ENCODE data around the gene CHRNA4.

CHRNA4 gene

DNA sequence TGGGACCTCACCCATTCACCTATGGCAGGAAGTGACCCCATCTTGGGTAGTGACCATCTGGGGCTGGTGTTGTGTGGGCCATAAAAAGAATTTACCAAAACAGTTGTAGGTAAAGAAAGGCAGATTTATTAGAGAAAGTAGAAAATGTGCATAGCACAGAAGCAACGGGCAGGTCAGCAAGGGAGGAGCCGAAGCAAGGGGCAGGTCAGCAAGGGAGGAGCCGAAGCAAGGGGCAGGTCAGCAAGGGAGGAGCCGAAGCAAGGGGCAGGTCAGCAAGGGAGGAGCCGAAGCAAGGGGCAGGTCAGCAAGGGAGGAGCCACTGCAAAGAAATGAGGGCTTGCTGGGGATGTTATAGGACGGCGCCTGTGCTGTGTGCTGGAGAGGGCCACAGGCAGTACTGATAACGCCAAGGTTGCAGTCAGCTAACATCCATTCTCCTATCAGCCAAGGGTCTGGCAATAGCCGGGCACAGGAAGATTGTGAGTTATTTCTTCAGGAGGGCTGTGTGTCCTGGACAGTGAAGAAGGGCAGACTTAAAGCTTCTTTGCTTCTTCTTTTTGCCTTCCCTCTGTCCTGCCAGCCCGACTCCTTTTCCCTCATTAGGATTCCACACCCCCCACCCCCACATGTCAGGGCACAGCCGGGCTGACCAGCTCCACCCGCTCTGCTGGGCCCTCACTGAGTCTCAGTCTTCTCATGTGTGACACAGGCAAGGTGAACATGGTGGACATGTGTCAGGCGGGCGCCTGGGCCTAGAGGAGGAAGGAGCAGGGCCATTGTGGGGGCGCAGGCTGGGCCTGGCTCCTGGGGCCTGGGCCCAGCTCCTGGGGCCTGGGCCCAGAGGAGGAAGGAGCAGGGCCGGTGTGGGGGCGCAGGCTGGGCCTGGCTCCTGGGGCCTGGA, 31.6 kb upstream of the CHRNA4 start:
- Histone ChIP-seq H3K27ac (no peak overlapping the region), H3K9me3 (0 out of 2 replicates have a peak, but pooled peaks cover 2% of the 10 kb centered on the region), H3K9ac (no peak overlapping the region), H3K4me2 (no peak overlapping the region), H3K36me3 (no peaks in the 10 kb centered on the region), H3K4me1 (no peaks in the 10 kb centered on the region), H3K4me3 (no peak overlapping the region), H3K27me3 (peaks cover 43% of the 10 kb centered on the region), H4K20me1 (no peaks in the 10 kb centered on the region; the same call in 1 of the 2 replicates)
- no peak for TF ChIP-seq Cebpa-rat (IDR thresholded peaks at IDR 0.05)

DNA sequence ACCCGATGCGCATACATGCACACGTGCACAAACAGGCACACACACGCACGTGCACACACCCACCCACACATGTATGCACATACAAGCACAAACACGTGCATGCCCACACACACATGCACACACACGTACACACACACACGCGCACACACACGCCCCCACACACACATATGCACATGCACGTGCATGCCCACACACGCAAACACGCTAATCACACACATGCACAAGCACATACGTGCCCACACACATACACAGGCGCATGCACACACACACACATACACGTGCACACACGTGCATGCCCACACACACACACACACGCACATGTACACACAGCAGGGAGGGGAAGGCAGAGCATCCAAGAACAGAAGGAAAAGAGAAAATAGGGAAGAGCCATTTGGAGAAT, 26.8 kb upstream of the CHRNA4 start:
- Histone ChIP-seq H3K4me2 (no peak overlapping the region), H3K27me3 (peaks cover 5% of the 10 kb centered on the region; the same call in 1 of the 2 replicates), H3K4me1 (no peaks in the 10 kb centered on the region)

DNA sequence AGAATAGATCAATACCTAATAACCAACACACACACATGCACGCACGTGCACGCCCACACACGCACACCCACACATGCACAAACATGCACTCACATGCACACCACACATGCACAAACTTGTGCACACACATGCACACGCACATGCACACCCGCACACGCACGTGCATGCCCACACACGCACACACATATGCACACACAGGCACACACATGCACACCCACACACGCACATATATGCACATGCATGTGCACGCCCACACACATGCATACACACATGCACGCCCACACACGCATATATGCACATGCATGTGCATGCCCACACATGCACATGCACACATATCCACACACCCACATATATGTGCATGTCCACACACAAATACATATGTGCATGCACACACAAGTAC, 26.2 kb upstream of the CHRNA4 start:
- H3K4me1 ChIP-seq, result no peaks in the 10 kb centered on the region
- no peaks in the 10 kb centered on the region; the same call in 1 of the 2 replicates for H4K20me1 ChIP-seq
- TF ChIP-seq Cebpa-rat (IDR thresholded peaks at IDR 0.05), result no peak
- H3K9me3 ChIP-seq, result peaks cover 38% of the 10 kb centered on the region
- H3K27ac ChIP-seq, result no peak overlapping the region
- H3K27me3 ChIP-seq, result peaks cover 5% of the 10 kb centered on the region; the same call in 1 of the 2 replicates
- H3K4me3 ChIP-seq, result no peak overlapping the region
- H3K36me3 ChIP-seq, result no peaks in the 10 kb centered on the region
- H3K4me2 ChIP-seq, result no peak overlapping the region
- H3K9ac ChIP-seq, result no peak overlapping the region

More for the DNA sequence above, 26.8 kb upstream of the CHRNA4 start:
- peaks cover 38% of the 10 kb centered on the region for H3K9me3 ChIP-seq
- no peak for TF ChIP-seq Cebpa-rat (IDR thresholded peaks at IDR 0.05)
- H4K20me1 ChIP-seq, result no peaks in the 10 kb centered on the region; the same call in 1 of the 2 replicates
- no peak overlapping the region for H3K27ac ChIP-seq
- H3K9ac ChIP-seq, result no peak overlapping the region
- no peaks in the 10 kb centered on the region for H3K36me3 ChIP-seq
- no peak overlapping the region for H3K4me3 ChIP-seq

DNA sequence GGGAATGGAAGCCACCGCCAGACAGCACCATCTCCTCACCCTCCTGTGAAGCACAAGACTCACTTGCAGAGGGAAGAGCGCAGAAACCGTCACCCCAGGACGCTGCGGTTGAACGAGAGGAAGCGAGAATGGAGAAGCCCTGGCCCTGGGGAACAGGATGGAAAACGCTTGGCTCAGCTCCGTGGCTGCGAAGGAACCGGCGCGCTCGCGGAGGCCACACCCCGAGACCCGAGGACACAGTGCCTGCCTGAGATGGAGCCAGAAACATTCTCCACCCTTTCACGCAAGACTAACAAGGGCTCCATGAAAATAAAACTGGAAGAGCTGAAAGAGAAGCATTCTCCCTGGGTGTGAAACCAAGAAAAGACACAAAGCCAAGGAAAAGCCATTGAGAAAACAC, 25.3 kb upstream of the CHRNA4 start:
- no peaks in the 10 kb centered on the region; the same call in 1 of the 2 replicates for H4K20me1 ChIP-seq
- no peaks in the 10 kb centered on the region for H3K36me3 ChIP-seq
- H3K4me1 ChIP-seq, result no peaks in the 10 kb centered on the region
- no peak overlapping the region for H3K9ac ChIP-seq
- no peak overlapping the region for H3K4me3 ChIP-seq
- no peak overlapping the region for H3K4me2 ChIP-seq
- no peak for TF ChIP-seq Cebpa-rat (IDR thresholded peaks at IDR 0.05)
- H3K9me3 ChIP-seq, result peaks cover 38% of the 10 kb centered on the region
- H3K27me3 ChIP-seq, result peaks cover 5% of the 10 kb centered on the region; the same call in 1 of the 2 replicates
- no peak overlapping the region for H3K27ac ChIP-seq

DNA sequence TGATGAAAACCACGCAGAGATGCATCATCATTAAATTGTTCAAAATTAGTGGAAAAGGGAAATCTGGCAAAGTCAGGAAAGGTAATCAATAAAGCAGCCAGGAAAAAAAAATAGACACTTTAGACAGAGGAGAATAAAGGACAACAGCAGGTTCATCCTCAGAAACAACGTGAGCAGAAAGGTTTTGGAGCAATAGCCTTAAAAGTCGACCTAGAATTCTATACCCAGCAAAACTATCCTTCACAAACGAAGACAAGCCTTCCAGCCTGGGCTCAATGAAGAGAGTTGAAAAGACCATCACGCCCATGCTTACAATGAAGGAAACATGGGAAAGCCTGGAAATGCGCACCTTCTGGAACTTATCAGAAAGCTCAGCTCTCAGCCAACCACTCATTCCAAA, 24.7 kb upstream of the CHRNA4 start:
- no peak overlapping the region for H3K4me3 ChIP-seq
- no peaks in the 10 kb centered on the region for H3K36me3 ChIP-seq
- H3K4me1 ChIP-seq, result no peaks in the 10 kb centered on the region
- H4K20me1 ChIP-seq, result no peaks in the 10 kb centered on the region
- TF ChIP-seq Cebpa-rat (IDR thresholded peaks at IDR 0.05), result no peak
- H3K9me3 ChIP-seq, result peaks cover 38% of the 10 kb centered on the region
- no peak overlapping the region for H3K9ac ChIP-seq
- no peak overlapping the region for H3K27ac ChIP-seq
- peaks cover 8% of the 10 kb centered on the region; the same call in 1 of the 2 replicates for H3K27me3 ChIP-seq
- H3K4me2 ChIP-seq, result no peak overlapping the region

DNA sequence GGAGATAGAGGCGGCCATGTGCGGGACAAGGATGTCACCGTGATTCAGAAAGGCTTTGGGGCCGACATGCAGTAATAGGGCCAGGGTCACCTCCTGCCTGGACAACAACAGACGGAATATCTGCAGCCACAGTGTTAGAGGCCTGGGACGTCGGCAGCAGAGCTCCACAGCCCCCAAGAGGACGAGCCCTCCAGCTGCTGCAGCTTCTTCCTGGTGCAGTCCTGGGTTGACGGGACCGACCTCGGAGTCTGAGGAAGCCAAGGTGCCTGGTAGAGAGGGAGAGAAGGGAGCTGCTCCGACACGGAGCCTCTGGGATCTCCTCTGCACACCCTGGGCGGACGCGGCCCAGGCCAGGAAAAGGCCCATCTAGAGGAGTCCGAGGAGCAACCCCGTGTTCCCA, 23.2 kb upstream of the CHRNA4 start:
- Histone ChIP-seq H3K27me3 (peaks cover 8% of the 10 kb centered on the region; the same call in 1 of the 2 replicates), H3K27ac (no peak overlapping the region), H3K36me3 (no peaks in the 10 kb centered on the region), H3K9me3 (peaks cover 50% of the 10 kb centered on the region), H3K4me2 (no peak overlapping the region), H3K9ac (no peak overlapping the region), H4K20me1 (no peaks in the 10 kb centered on the region), H3K4me3 (no peak overlapping the region), H3K4me1 (no peaks in the 10 kb centered on the region)
- TF ChIP-seq Cebpa-rat (IDR thresholded peaks at IDR 0.05), result no peak

DNA sequence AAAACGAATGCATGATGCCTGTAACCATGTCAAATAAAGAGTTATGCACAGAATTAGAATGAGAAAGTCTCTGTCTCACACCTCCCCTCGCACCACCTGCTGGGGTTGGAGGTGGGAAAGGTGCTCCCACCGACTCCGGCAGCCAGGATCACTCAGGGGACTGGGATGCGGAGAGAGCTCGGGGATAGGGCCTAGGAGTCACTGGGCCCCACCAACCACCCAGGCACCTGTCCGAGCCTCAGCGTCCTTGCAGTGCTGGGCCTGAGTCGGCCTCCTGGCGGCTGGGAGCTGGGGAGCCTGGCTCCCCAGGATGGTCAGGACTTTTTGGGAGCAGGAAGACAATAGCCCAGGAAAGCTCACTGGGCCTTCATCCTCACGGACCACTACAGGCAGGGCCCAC, 22.4 kb upstream of the CHRNA4 start:
- Histone ChIP-seq H3K4me1 (no peaks in the 10 kb centered on the region), H3K36me3 (no peaks in the 10 kb centered on the region), H3K27me3 (peaks cover 14% of the 10 kb centered on the region; the same call in 1 of the 2 replicates), H3K4me3 (no peak overlapping the region), H4K20me1 (no peaks in the 10 kb centered on the region), H3K4me2 (no peak overlapping the region), H3K27ac (no peak overlapping the region), H3K9me3 (peaks cover 50% of the 10 kb centered on the region), H3K9ac (no peak overlapping the region)
- TF ChIP-seq Cebpa-rat (IDR thresholded peaks at IDR 0.05), result no peak

DNA sequence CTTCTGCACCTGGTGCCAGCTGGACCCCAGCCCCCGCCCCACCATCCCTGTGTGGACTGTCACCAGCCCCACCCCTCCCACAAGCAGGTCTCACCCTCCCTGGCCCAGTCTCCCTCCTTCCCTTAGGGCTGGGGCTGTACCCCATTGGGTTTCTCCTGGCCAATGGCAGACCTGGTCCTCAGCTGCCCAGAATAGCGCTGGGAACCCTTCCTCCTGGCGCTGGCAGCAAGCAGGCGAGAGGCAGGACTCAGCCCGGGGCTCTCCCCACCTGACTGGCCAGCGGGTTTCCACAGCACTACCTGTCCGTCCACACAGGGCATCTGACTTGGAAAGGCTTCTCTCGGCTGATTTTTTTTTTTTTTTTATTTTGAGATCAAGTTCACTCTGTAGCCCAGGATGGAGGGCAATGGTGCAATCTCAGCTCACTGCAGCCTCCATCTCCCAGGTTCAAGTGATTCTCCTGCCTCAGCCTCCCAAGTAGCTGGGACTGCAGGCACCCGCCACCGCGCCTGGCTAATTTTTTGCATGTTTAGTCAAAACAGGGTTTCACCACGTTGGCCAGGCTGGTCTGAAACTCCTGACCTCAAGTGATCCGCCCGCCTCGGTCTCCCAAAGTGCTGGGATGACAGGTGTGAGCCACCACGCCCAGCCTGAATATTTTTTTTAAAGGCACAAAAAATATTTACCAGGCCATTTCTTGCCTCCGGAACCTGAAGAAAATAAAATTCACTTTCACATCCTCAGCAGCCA, 21.6 kb upstream of the CHRNA4 start:
- Histone ChIP-seq H3K9me3 (peaks cover 48% of the 10 kb centered on the region), H3K36me3 (no peaks in the 10 kb centered on the region), H3K4me1 (no peaks in the 10 kb centered on the region), H3K4me2 (no peak overlapping the region), H3K9ac (no peak overlapping the region), H4K20me1 (peaks cover 6% of the 10 kb centered on the region; the same call in 1 of the 2 replicates), H3K4me3 (no peak overlapping the region), H3K27me3 (peaks cover 20% of the 10 kb centered on the region; the same call in 1 of the 2 replicates), H3K27ac (no peak overlapping the region)
- no peak for TF ChIP-seq Cebpa-rat (IDR thresholded peaks at IDR 0.05)

DNA sequence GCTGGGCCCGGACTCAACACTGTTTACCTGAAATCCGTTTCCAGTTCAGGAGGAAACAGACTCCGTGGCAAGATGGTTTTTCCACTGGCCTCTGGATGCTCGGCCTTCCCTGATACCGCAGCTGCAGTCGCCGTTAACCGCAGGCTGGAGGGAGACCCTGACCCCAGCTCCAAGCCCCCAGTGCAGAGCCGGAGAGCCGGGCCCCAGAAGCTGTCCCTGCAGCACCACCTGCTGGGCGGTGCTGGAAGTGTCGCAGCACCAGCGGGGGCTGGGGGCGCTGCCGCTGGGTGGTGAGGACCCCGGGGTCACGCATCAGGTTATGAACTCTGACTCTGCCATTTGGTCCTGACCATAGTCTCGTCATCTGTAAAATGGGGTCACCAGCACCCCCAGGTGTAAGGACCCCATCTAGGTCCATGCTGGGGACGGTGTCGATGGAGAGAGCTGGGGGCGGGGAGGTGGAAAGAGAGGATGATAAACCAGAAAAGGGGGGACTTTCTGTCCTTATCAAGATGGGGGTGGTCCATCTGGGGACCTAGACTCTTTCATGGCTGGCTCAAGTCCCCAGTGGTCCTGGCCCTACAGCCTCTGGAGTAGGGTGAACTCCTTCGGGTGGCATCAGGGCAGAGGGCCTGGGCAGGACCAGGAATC, 20.8 kb upstream of the CHRNA4 start:
- H3K27me3 ChIP-seq, result peaks cover 28% of the 10 kb centered on the region
- H3K36me3 ChIP-seq, result no peaks in the 10 kb centered on the region
- no peak overlapping the region for H3K9ac ChIP-seq
- H3K4me3 ChIP-seq, result no peak overlapping the region
- H3K4me1 ChIP-seq, result no peaks in the 10 kb centered on the region
- no peak overlapping the region for H3K4me2 ChIP-seq
- H3K27ac ChIP-seq, result no peak overlapping the region
- TF ChIP-seq Cebpa-rat (IDR thresholded peaks at IDR 0.05), result no peak
- H4K20me1 ChIP-seq, result peaks cover 13% of the 10 kb centered on the region; the same call in 1 of the 2 replicates
- peaks cover 40% of the 10 kb centered on the region for H3K9me3 ChIP-seq

Measured in BLaER1 (cell line).